Activated naive CD4-positive, alpha-beta T cell treated with anti-CD3 and anti-CD28 coated beads, Interleukin-2, amount 50 U/mL, for 16 hours (primary cell): Measurements from ENCODE around the gene MRPL4.
"Not testable (repeated sequence)": the region's sequence is repeated elsewhere in the genome, so short reads cannot be mapped to it uniquely, and the experiment has no call there.

Experiments used
- DNase-seq: peaks from one replicate; pipeline ENCODE4 v3.0.0-alpha.2; 2020

Gene MRPL4

DNA sequence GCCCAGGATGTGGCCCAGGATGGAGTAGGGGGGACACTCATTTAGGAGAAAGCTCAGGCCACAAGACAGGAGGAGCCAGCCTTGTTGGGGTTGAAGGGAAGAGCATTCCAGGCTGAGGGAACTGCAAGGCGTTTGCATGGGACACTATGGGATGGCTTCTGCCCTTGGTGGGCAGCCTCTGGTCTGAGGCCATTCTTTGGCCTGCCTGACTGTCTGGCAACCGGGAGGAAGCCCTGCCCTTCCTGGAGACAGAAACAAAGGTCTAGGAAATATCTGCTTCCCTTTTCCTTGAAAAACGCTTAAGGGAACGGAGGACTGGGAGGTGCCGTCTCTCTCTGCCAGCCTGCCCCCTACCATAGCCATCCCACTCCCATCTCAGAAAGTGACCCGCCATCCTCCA lies 16.1 kb downstream of the MRPL4 start:
- no peak for DNase-seq

GRCh38 chr19:10269333-10270179 lies 17.5 kb downstream of the MRPL4 start:
- peak; percentile 87 for DNase-seq

- no peak for DNase-seq
Observed at GRCh38 chr19:10270180-10270615, 18.2 kb downstream of the MRPL4 start.

DNA sequence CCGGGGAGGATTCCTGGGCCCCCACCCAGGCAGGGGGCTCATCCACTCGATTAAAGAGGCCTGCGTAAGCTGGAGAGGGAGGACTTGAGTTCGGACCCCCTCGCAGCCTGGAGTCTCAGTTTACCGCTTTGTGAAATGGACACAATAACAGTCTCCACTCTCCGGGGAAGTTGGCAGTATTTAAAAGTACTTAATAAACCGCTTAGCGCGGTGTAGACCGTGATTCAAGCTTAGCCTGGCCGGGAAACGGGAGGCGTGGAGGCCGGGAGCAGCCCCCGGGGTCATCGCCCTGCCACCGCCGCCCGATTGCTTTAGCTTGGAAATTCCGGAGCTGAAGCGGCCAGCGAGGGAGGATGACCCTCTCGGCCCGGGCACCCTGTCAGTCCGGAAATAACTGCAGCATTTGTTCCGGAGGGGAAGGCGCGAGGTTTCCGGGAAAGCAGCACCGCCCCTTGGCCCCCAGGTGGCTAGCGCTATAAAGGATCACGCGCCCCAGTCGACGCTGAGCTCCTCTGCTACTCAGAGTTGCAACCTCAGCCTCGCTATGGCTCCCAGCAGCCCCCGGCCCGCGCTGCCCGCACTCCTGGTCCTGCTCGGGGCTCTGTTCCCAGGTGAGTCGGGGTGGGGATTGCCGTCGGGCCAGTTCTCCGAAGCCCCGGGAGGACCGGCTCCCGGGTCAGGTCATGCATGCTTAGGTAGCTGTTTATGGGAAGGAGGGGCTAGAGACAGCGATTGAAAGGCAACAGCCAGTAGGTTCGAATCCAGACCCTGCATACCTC lies 18.8 kb downstream of the MRPL4 start, which contains the start of gene ICAM1:
TSS of gene ICAM1 (plus strand) at position 505 of the 779 bp plus-strand sequence. CDS start at position 545, 40 bp downstream.
- peak; percentile 68 for DNase-seq

DNA sequence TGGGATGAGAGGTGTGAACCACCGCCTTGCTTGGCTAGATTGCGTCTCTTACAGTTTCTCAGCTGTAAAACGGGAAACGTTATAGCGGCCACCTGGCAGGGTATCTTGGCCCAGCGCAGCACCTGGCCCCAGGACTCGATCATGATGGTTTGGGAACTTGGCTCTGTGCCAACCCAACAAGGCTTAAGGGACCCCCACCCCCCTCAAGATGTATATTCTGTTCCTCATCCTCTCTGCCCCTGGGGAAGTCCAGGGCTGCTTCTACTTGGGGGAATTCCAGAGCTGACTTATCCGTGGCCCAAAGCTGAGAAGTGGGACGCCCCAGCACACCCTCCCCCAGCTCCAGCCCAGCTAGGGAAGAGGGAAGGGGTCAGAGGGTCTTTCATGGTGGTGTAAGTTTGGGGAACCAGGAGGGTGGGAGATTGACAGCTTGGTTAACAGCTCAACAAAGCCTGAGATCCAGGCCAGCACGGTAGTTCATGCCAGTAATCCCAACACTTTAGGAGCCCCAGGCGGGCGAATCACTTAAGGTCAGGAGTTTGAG lies 19.6 kb downstream of the MRPL4 start:
- DNase-seq: no peak

GRCh38 chr19:10274589-10274988 lies 22.6 kb downstream of the MRPL4 start:
- no peak for DNase-seq

DNA sequence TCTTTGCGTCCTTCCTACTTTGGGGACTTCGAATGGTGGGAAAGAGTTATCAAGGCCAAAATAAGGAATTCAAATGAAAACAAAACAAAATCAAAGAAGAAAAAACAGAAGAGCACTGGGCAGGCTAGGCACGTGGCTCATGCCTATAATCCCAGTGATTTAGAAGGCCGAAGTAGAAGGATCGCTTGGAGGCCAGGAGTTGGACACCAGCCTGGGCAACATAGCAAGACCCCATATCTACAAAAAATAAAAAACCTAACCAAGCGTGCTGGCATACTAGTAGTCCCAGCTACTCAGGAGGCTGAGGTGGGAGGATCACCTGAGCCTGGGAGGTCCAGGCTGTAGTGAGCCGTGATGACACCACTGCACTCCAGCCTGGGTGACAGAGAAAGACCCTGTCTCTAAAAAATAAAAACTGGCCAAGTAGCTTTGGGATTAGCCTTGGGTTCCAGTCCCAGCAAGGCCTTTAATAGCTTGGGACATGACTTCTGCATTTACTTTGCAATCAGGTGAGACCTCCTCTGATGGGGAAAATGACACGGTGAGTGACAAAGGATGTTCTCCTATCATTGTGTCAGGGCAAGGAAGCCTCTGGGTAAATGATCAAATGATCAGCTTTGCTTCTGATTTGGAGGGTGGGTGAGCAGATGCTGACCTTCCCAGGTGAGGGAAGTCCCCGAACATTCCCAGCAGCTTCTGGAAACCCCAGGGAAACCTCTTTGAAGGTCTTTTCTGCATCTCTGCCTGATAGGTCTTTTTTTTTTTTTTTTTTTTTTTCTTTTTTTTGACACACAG lies 26.0 kb downstream of the MRPL4 start:
- DNase-seq: no peak

DNA sequence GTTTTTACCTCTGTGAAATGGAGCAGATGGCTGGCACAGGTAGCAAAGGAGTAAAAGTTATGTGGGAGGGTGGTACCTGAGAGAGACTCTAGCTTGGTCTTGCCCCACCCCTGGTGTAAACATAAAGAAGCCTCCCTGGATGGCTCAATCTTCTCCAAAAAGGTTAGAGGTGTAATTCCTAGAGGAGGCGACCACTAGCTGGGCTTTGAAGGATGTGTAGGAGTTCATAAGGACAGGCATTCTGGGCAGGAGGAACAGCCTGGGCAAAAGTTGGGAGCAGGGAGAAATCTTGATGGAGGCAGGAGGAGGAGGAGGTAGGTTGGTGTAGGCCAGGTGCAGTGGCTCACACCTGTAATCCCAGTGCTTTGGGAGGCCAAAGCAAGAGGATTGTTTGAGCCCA lies 26.9 kb downstream of the MRPL4 start:
- no peak for DNase-seq

GRCh38 chr19:10279737-10280442 lies 27.9 kb downstream of the MRPL4 start:
- no peak for DNase-seq

DNA sequence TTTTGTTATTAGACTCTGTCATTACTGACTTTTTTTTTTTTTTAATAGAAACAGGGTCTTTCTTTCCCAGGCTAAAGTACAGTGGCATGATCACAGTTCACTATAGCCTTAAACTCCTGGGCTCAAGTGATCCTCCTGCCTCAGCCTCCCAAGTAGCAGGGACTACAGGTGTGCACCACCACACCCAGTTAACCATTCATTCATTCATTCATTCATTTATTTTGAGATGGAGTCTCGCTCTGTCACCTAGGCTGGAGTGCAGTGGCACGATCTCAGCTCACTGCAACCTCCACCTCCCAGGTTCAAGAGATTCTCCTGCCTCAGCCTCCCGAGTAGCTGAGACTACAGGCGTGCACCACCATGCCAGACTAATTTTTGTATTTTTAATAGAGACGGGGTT lies 30.0 kb downstream of the MRPL4 start:
- not testable (repeated sequence) for DNase-seq

- no peak for DNase-seq
Observed at GRCh38 chr19:10283301-10284064, 31.5 kb downstream of the MRPL4 start.

DNA sequence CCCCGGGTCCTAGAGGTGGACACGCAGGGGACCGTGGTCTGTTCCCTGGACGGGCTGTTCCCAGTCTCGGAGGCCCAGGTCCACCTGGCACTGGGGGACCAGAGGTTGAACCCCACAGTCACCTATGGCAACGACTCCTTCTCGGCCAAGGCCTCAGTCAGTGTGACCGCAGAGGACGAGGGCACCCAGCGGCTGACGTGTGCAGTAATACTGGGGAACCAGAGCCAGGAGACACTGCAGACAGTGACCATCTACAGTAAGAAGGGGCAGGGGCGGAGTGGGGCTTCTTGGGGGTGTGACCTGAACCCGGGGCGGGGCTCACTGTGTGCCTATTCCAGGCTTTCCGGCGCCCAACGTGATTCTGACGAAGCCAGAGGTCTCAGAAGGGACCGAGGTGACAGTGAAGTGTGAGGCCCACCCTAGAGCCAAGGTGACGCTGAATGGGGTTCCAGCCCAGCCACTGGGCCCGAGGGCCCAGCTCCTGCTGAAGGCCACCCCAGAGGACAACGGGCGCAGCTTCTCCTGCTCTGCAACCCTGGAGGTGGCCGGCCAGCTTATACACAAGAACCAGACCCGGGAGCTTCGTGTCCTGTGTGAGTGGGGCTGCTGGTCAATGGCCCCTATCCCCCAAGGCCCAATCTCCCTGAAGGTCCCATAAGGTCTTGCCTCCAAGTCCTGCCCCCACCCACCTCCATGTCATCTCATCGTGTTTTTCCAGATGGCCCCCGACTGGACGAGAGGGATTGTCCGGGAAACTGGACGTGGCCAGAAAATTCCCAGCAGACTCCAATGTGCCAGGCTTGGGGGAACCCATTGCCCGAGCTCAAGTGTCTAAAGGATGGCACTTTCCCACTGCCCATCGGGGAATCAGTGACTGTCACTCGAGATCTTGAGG lies 32.3 kb downstream of the MRPL4 start:
- no peak for DNase-seq

DNA sequence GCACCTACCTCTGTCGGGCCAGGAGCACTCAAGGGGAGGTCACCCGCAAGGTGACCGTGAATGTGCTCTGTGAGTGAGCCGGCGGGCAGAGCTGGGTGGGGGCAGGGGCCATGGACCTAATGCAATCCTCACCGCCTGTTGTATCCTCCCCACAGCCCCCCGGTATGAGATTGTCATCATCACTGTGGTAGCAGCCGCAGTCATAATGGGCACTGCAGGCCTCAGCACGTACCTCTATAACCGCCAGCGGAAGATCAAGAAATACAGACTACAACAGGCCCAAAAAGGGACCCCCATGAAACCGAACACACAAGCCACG lies 32.9 kb downstream of the MRPL4 start:
- DNase-seq: no peak

DNA sequence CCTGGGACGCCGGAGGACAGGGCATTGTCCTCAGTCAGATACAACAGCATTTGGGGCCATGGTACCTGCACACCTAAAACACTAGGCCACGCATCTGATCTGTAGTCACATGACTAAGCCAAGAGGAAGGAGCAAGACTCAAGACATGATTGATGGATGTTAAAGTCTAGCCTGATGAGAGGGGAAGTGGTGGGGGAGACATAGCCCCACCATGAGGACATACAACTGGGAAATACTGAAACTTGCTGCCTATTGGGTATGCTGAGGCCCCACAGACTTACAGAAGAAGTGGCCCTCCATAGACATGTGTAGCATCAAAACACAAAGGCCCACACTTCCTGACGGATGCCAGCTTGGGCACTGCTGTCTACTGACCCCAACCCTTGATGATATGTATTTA lies 33.4 kb downstream of the MRPL4 start:
- DNase-seq: no peak

DNA sequence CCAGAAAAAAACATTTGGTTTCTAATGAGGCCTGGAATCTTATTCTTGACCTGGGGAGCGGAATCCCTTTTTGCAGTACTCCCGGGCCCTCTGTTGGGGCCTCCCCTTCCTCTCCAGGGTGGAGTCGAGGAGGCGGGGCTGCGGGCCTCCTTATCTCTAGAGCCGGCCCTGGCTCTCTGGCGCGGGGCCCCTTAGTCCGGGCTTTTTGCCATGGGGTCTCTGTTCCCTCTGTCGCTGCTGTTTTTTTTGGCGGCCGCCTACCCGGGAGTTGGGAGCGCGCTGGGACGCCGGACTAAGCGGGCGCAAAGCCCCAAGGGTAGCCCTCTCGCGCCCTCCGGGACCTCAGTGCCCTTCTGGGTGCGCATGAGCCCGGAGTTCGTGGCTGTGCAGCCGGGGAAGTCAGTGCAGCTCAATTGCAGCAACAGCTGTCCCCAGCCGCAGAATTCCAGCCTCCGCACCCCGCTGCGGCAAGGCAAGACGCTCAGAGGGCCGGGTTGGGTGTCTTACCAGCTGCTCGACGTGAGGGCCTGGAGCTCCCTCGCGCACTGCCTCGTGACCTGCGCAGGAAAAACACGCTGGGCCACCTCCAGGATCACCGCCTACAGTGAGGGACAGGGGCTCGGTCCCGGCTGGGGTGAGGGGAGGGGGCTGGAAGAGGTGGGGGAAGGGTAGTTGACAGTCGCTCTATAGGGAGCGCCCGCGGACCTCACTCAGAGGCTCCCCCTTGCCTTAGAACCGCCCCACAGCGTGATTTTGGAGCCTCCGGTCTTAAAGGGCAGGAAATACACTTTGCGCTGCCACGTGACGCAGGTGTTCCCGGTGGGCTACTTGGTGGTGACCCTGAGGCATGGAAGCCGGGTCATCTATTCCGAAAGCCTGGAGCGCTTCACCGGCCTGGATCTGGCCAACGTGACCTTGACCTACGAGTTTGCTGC lies 35.1 kb downstream of the MRPL4 start, which contains the start of gene ICAM4:
TSS of gene ICAM4 (plus strand) at position 153 of the 935 bp plus-strand sequence. CDS start at position 211, 58 bp downstream.
- DNase-seq: no peak

DNA sequence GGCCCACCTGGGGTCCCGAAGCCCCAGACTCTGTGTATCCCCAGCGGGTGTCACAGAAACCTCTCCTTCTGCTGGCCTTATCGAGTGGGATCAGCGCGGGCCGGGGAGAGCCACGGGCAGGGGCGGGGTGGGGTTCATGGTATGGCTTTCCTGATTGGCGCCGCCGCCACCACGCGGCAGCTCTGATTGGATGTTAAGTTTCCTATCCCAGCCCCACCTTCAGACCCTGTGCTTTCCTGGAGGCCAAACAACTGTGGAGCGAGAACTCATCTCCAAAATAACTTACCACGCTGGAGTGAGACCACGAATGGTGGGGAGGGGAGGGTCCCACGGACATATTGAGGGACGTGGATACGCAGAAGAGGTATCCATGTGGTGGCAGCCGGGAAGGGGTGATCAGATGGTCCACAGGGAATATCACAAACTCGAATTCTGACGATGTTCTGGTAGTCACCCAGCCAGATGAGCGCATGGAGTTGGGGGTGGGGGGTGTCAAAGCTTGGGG lies 36.7 kb downstream of the MRPL4 start:
- DNase-seq: peak; percentile 47

DNA sequence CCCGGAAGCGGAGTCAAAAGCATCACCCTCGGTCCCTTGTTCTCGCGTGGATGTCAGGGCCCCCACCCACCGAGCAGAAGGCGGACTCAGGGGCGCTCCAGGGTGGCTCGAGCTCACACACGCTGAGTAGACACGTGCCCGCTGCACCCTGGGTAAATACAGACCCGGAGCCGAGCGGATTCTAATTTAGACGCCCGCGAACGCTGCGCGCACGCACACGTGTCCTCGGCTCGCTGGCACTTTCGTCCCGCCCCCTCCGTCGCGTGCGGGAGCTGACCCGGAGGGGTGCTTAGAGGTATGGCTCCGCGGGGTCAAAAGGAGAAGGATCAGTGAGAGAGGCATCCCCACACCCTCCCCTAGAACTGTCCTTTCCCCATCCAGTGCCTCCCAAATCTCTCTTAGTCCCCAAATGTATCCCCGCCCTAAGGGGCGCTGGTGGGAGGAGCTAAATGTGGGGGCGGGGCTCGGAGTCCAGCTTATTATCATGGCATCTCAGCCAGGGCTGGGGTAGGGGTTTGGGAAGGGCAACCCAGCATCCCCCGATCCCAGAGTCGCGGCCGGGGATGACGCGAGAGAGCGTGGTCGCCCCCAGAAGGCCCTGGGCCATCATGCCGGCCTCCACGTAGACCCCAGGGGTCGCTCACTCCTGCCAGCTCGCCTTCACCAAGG lies 37.3 kb downstream of the MRPL4 start:
- peak; percentile 80 for DNase-seq

GRCh38 chr19:10289836-10290356 lies 37.9 kb downstream of the MRPL4 start, which contains the start of gene ICAM5:
Gene ICAM5 (plus strand): TSS chr19:10289952. CDS start chr19:10290044, 92 bp downstream.
- DNase-seq: peak; percentile 66
